ENCODE results near the gene FOXA2. TPM values are rescaled to one million over a fixed set of nuclear protein-coding genes. Genes with fewer than 3 reads are reported as not detected.

FOXA2 gene
- total RNA-seq, 4 donors from 2014 or later = not detected

- Histone ChIP-seq H3K36me3 (no peaks in the 10 kb centered on the region), H3K27me3 (peaks cover 0 to 94% (median 38%) of the 10 kb centered on the region in 4 donors), H3K9me3 (no peaks in the 10 kb centered on the region), H3K27ac (replicated peaks in 1 of 4) (no peak overlapping the region), H3K4me1 (peaks cover 4 to 15% (median 8%) of the 10 kb centered on the region in 4 donors), H3K4me3 (no peak overlapping the region)
- DNase-seq (ENCODE audit: extremely low spot score) = no peak
- TF ChIP-seq POLR2AphosphoS5 (IDR thresholded peaks at IDR 0.05) (no peak), CTCF (IDR thresholded peaks at IDR 0.05) (no peak), EP300 (IDR thresholded peaks at IDR 0.05) (no peak), POLR2A (IDR thresholded peaks at IDR 0.05; ENCODE audit: low read depth) (no peak)
- intact Hi-C loops (cut with DNase I) = no loop called here
- WGBS = 11% methylated on average over 11 of the region's 11 CpGs
Observed at GRCh38 chr20:22569353-22569752, 15.0 kb downstream of the FOXA2 start.

GRCh38 chr20:22568872-22569344, 15.5 kb downstream of the FOXA2 start:
- DNase-seq (ENCODE audit: extremely low spot score) = no peak
- peaks cover 4 to 15% (median 8%) of the 10 kb centered on the region in 4 donors for H3K4me1 ChIP-seq
- 6% methylated on average over 24 of the region's 31 CpGs for WGBS
- TF ChIP-seq POLR2AphosphoS5 (IDR thresholded peaks at IDR 0.05) = no peak
- no peak for TF ChIP-seq CTCF (IDR thresholded peaks at IDR 0.05)
- no peak for TF ChIP-seq EP300 (IDR thresholded peaks at IDR 0.05)
- no peak for TF ChIP-seq POLR2A (IDR thresholded peaks at IDR 0.05; ENCODE audit: low read depth)
- no peaks in the 10 kb centered on the region for H3K9me3 ChIP-seq
- intact Hi-C loops (cut with DNase I) = no loop called here
- H3K4me3 ChIP-seq = no peak overlapping the region
- H3K27ac ChIP-seq (replicated peaks in 1 of 4) = no peak overlapping the region
- no peaks in the 10 kb centered on the region for H3K36me3 ChIP-seq
- peaks cover 0 to 94% (median 38%) of the 10 kb centered on the region in 4 donors for H3K27me3 ChIP-seq

- Histone ChIP-seq H3K27ac (replicated peaks in 1 of 4) (no peak overlapping the region), H3K4me1 (peaks cover 4 to 15% (median 8%) of the 10 kb centered on the region in 4 donors), H3K36me3 (no peaks in the 10 kb centered on the region), H3K9me3 (no peaks in the 10 kb centered on the region), H3K4me3 (no peak overlapping the region), H3K27me3 (peaks cover 0 to 94% (median 39%) of the 10 kb centered on the region in 4 donors)
- intact Hi-C loops (cut with DNase I) = no loop called here
- WGBS = under 1% methylated on average over 34 of the region's 57 CpGs
- DNase-seq (ENCODE audit: extremely low spot score) = no peak
- no peak for TF ChIP-seq POLR2A (IDR thresholded peaks at IDR 0.05; ENCODE audit: low read depth)
- no peak for TF ChIP-seq EP300 (IDR thresholded peaks at IDR 0.05)
- no peak for TF ChIP-seq CTCF (IDR thresholded peaks at IDR 0.05)
- no peak for TF ChIP-seq POLR2AphosphoS5 (IDR thresholded peaks at IDR 0.05)
Observed at GRCh38 chr20:22567944-22568871, 16.2 kb downstream of the FOXA2 start.

- H3K4me3 ChIP-seq = no peak overlapping the region
- no peaks in the 10 kb centered on the region for H3K36me3 ChIP-seq
- intact Hi-C loops (cut with DNase I) = no loop called here
- H3K9me3 ChIP-seq = no peaks in the 10 kb centered on the region
- no peak overlapping the region for H3K27ac ChIP-seq (replicated peaks in 1 of 4)
- H3K27me3 ChIP-seq = peaks cover 0 to 92% (median 37%) of the 10 kb centered on the region in 4 donors
- TF ChIP-seq CTCF (IDR thresholded peaks at IDR 0.05) = no peak
- no peak for TF ChIP-seq POLR2A (IDR thresholded peaks at IDR 0.05; ENCODE audit: low read depth)
- no peak for TF ChIP-seq POLR2AphosphoS5 (IDR thresholded peaks at IDR 0.05)
- no peak for TF ChIP-seq EP300 (IDR thresholded peaks at IDR 0.05)
- WGBS = 6% methylated on average over 13 of the region's 13 CpGs
- H3K4me1 ChIP-seq = peaks cover 4 to 15% (median 8%) of the 10 kb centered on the region in 4 donors
- DNase-seq (ENCODE audit: extremely low spot score) = no peak
Observed at GRCh38 chr20:22566876-22567658, 17.3 kb downstream of the FOXA2 start.

Data from esophagus muscularis mucosa (tissue), 4 donors.